Endometrial microvascular endothelial cells (primary cell): ENCODE data around the gene TREM2. TPM values are rescaled to one million over a fixed set of nuclear protein-coding genes. Genes with fewer than 3 reads are reported as not detected.
"Not testable (repeated sequence)": the region's sequence is repeated elsewhere in the genome, so short reads cannot be mapped to it uniquely, and the experiment has no call there.

Experiments
- in situ Hi-C: cut with HindIII; loops from 2 replicates; pipeline ENCODE4 v1.10.0; 2017; ENCODE audit warnings: low sequenced_read_pairs, low pct_unique_long_range_greater_than_20kb; ENCODE audit errors: inconsistent ontology term
- total RNA-seq: library from RNA; depleted of rRNA; stranded (reverse); fragments of >200 nt; gene quantifications from one replicate; pipeline ENCODE4 v1.2.3, GENCODE V29; 2015; ENCODE audit errors: inconsistent ontology term

Gene TREM2
- not detected for total RNA-seq

DNA sequence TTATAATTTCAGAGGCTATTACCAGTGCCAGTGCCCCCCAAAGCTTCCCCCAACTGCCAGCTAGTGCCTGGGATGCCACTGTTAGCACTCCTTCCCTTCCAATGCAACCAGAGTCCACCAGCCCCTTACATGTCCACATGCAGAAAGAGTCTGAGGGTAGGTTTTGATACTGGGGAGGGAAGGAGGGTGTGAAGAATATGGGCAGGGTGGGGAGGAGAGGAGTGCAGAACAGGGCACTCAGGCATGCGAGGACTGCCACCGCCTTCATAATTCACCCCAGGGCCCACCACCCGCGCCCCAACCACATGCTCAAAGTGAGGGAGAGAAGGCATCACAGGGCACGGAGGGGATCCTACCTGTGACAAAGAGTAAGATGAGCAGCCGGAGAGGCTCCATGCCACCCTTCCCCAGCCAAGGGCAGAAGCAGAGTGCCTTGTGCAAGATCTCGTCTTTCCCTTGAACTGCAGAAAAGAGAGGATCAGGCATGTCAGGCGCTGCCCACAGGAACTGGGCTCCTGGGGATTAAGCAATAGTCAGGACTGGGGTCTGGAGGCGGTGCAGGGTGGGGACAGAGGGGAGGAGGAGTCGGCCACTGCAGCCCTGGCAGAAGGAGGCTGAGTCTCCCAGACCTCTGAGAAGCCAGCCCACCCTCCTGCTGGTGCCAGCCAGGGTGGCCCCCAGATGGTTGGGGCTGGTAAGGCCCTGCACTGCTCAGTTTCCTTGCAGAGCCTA is at the start of gene TREM2:
TSS of gene TREM2 (minus strand) at position 430 of the 732 bp plus-strand sequence. CDS start at position 396, 34 bp downstream.
- in situ Hi-C loops = no loop called here

DNA sequence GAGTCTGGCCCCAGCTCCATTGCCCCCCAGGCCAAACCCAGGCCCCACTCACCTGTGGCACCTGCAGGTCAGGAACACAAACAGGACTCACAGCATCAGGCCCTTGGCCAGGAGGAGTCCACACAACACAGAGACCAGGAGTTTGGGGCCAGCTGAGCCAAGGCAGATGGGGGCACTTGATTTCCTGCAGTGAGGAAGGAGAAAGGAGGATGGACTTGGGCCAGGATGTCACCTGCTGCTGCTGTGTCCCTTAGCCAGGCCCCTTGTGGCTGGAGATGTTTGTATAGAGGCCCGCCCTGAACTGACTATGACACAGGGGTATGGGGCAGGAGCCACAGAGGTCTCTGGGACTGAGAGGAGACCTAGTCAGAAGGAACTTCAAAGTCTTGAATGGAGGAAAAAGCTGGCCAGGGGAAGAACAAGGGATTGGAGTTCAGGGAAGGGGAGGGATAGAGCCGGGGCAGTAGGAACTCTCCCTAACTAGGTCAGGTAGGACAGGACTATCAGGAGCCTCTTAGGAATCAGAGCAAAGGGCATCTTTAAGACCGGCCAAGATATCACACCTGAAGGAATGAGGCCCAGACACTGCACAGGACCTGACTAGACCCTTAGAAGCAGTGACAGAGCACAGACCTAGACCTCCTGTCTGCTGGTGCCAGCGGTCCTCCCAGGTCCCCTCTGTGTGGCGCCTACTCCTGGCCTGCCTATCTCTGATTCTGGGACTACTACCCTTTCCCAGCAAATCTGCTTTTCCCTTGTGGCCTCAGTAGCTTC is 46.8 kb upstream of the TREM2 start:
- in situ Hi-C loops = no loop called here

DNA sequence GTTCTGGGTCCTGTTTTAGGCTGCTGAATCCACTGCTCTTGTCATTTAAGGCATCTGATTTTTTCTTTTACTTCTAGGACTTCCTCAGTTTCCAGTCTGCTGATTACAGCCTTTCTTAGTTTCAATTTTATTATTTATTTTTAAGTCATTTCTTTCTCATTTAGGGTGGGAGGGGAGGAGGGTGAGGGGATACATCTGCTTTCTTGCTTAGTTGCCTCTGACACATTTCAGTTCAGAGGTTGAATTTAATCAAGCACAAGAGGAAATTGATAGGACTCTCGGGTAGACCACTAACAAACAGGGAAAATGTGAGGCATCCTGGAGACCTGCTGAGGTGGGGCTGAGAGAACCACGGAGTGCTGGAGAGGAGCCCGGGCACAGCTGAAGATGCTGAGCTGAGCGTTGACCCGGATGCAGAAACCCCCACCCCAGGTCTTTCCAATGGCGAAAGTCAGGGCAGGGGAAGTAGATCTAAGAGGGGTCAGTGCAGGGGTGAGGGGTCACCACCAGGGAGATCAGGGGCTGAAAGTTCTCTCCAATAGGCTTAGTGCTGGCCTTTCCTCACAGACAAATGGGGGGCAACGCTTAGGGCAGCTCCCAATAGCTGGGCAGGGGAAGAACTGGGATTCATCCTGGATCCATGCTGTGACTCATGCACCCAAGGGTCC is 45.7 kb upstream of the TREM2 start:
- in situ Hi-C loops = no loop called here

GRCh38 chr6:41204156-41204555 is 41.2 kb upstream of the TREM2 start:
- in situ Hi-C loops = no loop called here

DNA sequence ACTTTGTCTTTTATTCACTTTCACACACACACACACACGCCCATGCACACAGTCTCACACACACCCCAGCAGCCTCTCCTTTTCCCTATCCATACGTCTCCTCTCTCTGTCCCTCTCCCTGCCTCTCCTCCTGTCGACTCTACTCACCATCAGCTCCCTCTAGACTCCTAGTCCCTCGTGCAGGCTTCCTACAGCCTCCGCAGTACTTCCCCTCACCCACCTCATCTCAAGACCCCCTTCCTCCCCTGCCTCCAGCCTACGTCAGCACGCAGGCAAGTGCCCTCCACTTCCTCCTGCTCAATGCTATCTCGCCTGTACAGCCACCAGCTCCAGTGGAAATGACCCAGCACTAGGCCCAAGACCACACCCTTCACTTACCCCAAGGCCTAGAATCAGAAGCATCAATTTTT is 38.9 kb upstream of the TREM2 start:
- in situ Hi-C loops = no loop called here

- in situ Hi-C loops = no loop called here
Observed at GRCh38 chr6:41200901-41201763, 38.2 kb upstream of the TREM2 start, which contains the start of gene TREML2. Gene TREML2 (minus strand): TSS chr6:41201149. CDS start chr6:41201008, 141 bp downstream.

DNA sequence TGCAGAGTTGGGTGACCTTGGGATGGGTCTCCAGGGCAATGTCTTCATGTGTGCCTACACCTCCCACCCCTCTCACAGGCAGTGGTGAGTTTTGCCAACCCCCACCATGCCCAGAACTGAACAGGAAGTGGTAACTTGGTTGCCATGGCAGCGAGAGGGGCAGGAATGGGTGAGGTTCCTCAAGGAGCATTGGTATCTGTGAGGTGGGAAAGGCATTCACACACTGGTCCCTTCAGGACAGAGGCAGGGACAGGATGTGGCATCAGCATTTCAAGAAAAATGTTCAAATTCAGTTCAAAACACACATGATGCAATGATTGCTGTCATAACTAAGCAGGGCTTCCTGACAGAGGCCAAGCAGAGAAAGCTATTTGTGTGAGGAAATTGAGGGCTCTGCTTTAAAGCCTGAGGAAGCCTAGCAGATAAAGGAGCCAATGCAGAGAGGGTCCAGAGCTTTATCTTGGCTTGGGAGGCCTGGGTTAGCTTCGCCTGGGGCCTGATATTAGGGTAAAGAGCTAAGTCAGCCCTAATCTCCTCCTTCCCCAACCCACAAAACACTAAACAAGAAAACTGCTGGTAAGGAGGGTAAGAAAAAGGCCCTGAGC is 37.5 kb upstream of the TREM2 start:
- in situ Hi-C loops = no loop called here

- in situ Hi-C loops = no loop called here
Observed at GRCh38 chr6:41199552-41200246, 36.8 kb upstream of the TREM2 start.

- in situ Hi-C loops = no loop called here
Observed at GRCh38 chr6:41197234-41197633, 34.3 kb upstream of the TREM2 start.

GRCh38 chr6:41194386-41194785 is 31.5 kb upstream of the TREM2 start:
- in situ Hi-C loops = no loop called here

- in situ Hi-C loops = no loop called here
Observed at GRCh38 chr6:41193884-41194283, 31.0 kb upstream of the TREM2 start.

DNA sequence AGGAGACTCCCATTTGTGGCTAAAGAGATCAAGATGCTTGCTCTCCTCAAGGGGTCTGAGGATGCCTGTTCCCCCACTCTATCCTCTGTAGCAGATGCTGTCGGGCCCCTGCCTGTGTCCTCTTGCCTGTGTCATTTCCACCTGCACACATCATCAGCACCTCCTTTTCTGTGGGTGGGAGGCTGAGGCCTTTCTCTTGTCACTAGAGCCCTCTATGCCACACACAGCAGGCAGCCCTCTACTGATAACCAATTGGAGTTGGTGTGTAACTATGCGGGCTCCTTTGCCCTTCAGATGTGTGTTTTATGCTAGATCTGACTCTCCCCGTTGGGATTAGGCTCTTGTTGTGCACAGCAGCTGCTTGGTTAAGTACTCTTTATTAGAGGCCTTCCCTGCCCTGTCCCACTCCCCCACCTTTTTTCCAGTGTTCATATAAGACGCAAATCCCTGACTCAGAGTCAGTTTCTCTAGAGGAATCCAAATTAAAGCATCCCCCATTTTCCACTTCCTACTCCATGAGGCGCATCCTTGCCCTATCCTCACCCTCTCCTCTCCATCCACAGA is 30.3 kb upstream of the TREM2 start:
- in situ Hi-C loops = no loop called here

DNA sequence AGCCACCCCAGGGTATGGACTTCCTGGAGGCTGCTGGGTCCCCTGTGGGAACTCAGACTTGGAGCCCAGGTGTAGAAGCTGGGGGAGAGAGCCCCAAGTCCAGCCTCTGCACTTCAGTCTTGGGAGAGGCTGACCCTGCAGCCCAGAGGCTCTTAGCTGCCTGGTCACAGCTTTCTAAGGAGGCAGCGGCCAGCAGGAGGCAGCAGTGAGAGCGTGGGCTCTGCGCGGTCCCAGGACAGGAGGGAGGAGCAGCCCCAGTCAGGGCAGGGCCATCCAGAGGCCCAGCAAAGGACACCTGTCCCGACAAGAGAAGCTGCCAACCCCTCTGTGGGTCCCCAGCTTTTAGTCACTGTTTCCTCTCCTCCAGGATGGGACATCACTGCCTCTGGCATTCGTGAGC is 28.7 kb upstream of the TREM2 start:
- in situ Hi-C loops = no loop called here

- in situ Hi-C loops = no loop called here
Observed at GRCh38 chr6:41190791-41191190, 27.9 kb upstream of the TREM2 start.

DNA sequence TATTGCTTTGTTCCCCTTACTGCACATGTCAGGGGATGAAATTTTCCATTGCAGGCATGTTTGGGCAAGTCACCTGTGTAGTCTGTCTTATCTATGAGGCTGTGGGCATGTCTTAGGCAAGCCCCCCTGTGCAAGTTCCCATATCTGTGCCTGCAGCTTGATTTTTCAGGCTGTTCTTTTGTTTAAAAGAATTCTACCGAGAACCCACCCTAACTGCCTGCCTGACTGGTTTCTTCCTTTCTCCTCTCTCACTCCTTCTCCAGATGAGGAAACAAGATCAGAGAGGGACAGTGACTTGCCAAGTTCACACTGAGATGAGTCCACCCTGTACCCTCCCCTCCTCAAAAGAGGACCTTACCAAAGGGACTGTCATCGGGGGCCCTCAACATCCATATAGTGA is 27.1 kb upstream of the TREM2 start:
- in situ Hi-C loops = no loop called here

DNA sequence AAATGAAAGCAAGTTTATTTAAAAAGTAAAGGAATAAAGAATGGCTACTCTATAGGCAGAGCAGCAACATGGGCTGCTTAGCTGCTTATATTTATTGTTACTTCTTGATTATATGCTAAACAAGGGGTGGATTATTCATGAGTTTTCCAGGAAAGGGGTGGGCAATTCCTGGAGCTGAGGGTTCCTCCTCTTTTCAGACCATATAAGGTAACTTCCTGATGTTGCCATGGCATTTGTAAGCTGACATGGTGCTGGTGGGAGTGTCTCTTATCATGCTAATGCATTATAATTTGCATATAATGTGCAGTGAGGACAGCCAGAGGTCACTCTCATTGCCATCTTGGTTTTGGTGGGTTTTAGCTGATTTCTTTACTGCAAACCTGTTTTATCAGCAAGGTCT is 26.1 kb upstream of the TREM2 start:
- in situ Hi-C loops = not testable (repeated sequence)
